ENCODE measurements around the gene POMT2.
A peak's percentile ranks its signal among the peaks of the same experiment; 100 is the strongest.

The POMT2 gene

DNA sequence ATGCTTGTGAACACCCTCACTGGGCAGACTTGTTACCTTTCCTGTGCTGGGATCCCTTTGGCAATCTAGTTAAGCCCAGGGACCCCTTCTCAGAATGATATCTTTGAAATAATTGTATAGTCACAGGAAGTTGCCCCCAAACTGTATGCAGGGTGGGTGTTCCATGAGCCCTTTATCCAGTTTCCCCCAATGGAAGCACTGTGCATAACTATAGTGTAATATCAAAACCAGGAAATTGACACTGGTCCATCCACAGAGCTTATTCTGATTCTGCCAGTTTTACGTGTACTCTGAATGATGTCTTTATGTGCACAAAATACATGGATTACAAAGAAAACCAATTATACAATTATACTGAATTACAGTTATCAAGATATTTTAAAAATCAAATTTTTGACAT, 73.9 kb downstream of the POMT2 start:
- ChIA-PET CTCF (interaction anchor here (1.1 kb wide), 1 partner anchor 95 kb away, joined by 4 read pairs; no protein-coding TSS in a partner anchor), POLR2A (no interaction called here)
- TF ChIP-seq, protein P1, sequence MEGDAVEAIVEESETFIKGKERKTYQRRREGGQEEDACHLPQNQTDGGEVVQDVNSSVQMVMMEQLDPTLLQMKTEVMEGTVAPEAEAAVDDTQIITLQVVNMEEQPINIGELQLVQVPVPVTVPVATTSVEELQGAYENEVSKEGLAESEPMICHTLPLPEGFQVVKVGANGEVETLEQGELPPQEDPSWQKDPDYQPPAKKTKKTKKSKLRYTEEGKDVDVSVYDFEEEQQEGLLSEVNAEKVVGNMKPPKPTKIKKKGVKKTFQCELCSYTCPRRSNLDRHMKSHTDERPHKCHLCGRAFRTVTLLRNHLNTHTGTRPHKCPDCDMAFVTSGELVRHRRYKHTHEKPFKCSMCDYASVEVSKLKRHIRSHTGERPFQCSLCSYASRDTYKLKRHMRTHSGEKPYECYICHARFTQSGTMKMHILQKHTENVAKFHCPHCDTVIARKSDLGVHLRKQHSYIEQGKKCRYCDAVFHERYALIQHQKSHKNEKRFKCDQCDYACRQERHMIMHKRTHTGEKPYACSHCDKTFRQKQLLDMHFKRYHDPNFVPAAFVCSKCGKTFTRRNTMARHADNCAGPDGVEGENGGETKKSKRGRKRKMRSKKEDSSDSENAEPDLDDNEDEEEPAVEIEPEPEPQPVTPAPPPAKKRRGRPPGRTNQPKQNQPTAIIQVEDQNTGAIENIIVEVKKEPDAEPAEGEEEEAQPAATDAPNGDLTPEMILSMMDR (IDR thresholded peaks at IDR 0.05; ENCODE audit: control extremely low read depth, extremely low read depth, low read depth, missing control alignments) = no peak
- no peak for DNase-seq (ENCODE audit: extremely low spot score)

DNA sequence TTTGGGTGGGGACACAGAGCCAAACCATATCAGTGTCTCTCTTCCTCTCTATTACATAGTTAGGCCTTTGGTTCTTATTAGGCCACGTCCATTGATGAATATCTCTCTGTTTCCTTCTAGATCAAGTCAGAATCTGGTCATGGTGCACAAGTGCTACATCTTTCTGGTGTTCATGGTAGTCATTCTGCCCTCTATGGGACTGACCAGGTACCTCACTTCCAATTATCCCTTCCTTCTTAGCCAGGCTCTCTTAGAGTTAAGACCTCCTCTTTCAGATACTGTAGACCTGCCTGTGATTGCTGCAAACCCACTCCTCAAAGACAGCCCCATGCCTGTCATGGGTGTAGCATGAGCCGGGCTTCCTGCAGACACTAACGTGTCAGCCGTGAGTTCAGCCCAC, 74.9 kb downstream of the POMT2 start:
- POLR2A ChIA-PET = no interaction called here
- CTCF ChIA-PET = interaction anchor here (1.1 kb wide), 1 partner anchor 95 kb away, joined by 4 read pairs; no protein-coding TSS in a partner anchor
- TF ChIP-seq, protein P1 (IDR thresholded peaks at IDR 0.05; ENCODE audit: control extremely low read depth, extremely low read depth, low read depth, missing control alignments) = no peak
- DNase-seq (ENCODE audit: extremely low spot score) = no peak

DNA sequence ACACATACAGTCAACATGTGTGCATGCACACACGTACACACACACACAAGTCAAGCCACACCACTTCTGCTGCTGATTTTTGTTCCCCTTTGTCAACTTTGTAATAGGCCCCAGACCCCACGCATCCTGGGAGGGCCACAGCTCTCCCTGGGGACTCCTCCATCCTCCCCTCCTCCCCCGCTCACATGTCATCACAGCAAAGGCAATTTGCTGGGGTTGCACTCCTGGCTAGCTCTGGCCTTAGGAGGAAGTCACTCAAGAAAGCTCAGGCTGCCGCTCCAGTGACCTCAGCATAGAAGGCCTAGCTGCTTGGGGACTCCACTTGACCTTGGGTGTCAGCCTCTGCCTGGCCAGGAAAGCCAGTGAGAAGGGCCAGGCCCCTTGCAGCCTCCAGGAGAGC, 76.8 kb downstream of the POMT2 start:
- CTCF ChIA-PET = no interaction called here
- POLR2A ChIA-PET = no interaction called here
- TF ChIP-seq, protein P1 (IDR thresholded peaks at IDR 0.05; ENCODE audit: control extremely low read depth, extremely low read depth, low read depth, missing control alignments) = no peak
- peak; percentile 51 for DNase-seq (ENCODE audit: extremely low spot score)

DNA sequence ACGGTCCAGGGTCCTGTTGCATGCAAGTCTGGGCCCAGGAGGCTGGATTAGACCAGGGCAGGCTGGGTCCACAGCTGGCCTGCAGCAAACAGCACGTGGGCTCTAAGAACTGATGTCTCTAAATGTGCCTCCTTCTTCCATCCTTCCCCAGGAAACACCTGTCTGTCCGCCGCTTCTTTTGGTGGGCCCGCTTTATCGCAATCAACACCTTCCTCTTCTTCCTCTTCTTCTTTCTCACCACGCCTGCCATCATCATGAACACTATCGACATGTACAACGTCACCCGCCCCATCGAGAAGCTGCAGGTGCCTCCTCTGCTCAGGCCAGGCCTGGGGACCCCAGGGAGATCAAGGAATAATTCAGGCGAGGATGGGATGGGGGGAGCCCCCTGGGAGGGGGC, 77.9 kb downstream of the POMT2 start:
- CTCF ChIA-PET = no interaction called here
- POLR2A ChIA-PET = no interaction called here
- TF ChIP-seq, protein P1 (IDR thresholded peaks at IDR 0.05; ENCODE audit: control extremely low read depth, extremely low read depth, low read depth, missing control alignments) = no peak
- DNase-seq (ENCODE audit: extremely low spot score) = no peak

DNA sequence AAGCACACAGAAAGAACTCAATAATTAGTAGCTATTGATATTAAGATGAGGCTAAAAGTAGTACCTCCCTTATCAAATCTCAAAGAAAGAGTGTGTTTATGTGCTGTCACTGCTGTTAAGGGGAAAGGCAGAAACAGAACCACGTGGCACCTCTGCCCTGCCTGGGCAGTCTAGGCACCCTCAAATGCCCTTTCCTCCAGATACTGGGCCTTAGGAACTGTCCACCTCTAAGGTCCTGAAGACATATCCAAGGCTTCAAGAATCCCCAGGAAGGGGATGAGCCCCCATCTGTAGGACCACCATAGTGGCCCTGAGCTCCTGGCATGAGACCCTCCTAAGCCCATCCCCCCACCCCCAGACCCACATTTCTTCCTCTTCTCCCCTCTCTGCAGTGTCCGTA, 78.7 kb downstream of the POMT2 start:
- POLR2A ChIA-PET = no interaction called here
- CTCF ChIA-PET = no interaction called here
- no peak for DNase-seq (ENCODE audit: extremely low spot score)
- TF ChIP-seq, protein P1 (IDR thresholded peaks at IDR 0.05; ENCODE audit: control extremely low read depth, extremely low read depth, low read depth, missing control alignments) = no peak

DNA sequence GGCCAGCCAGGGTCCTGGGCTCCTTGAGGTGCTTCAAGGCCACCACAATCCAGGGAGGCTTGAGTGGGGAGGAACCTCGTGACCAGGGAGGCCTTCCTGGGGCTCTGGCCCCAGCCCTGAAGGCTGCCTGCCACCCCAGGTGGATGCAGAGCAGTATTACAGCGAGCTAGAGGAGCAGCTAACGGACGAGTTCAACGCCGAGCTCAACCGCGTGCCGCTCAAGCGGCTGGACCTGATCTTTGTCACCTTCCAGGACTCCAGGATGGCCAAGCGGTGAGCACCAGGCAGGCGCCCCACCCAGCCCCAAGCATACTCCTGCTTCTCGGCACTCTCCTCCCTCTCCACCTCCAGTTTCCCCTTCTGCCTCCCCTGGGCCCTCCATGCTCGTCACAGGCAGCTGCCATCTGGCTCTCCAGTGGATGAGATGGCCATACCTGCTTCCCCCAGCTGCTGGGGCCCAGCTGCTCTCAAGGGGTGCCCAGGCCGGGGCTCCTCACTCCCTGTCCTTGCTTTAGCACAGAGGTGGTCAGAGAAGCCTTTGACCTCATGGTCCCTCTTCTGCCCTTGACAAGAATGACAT, 80.3 kb downstream of the POMT2 start:
- TF ChIP-seq, protein P1 (IDR thresholded peaks at IDR 0.05; ENCODE audit: control extremely low read depth, extremely low read depth, low read depth, missing control alignments) = no peak
- ChIA-PET CTCF (no interaction called here), POLR2A (no interaction called here)
- no peak for DNase-seq (ENCODE audit: extremely low spot score)

All from GM10248 (cell line).